ENCODE measurements around the gene ROBO1.

Gene ROBO1

DNA sequence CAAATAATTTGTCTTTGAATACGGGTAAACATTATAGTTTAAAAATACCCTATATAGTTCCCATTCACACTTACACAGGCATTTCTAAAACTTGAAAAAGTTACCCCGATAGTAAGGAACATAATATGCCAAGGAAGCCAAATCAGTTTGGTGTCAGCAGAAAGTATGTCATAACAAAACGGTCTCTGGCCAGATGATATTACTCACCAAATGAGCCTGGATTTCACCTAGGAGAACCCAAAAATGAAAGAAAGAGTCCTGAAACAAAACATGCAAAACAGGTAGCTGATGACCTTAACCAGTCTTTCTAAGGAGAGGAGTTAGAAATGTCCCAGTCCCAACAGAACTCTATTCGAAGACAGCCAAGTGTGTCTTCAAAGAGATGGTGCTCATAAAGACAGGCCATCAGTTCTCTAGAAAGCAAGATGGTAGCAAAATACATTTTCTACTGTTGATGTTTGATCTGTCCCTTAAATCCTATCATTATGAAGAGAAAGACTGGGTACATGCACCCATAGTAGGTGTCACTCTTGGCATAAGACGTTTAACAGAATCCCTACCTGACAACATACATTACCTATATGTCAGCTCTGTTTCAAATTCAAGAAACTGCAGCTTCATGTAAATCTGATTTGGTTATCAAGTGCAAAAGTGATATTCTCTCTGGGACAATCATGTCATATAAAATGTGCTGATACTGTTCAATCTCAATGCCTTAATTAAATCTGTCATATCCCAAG, 942.5 kb downstream of the ROBO1 start:
- DNase-seq, result no peak

DNA sequence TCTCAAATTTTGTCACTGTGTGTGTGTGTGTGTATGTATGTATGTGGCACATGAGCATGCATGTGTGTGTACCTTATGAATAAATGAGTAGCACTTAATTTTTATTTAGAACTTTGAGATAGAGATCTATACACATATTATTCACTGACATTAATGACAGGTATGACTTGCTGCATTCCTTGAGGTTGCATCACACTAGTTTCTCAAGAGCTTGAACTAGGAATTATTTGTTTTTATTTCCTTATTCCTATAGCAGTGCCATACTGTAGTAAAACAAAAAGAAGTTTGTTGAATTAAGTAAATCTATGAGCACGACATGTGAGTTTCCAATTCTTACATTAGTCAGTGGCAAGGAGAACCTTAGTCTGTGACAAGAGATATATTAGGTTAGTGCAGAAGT, 943.9 kb downstream of the ROBO1 start:
- no peak for DNase-seq

DNA sequence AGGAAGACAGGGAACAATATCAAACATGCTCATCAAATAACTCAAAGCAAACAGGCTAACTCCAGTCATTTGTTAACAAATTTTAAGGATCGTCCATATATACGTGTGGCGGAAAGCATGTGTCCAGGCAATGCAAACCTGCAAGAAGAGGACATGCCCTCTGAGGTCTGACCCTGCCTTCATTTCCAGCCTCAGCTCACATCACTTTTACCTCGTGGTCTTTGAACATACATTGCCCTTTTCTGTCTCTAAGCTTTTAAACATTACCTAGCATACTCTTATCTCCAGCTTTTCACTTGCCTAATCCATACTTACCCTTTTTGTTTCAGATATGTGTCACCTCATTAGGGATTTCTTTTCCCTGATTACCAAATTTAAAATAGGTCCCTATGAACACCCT, 944.4 kb downstream of the ROBO1 start:
- DNase-seq, result no peak

DNA sequence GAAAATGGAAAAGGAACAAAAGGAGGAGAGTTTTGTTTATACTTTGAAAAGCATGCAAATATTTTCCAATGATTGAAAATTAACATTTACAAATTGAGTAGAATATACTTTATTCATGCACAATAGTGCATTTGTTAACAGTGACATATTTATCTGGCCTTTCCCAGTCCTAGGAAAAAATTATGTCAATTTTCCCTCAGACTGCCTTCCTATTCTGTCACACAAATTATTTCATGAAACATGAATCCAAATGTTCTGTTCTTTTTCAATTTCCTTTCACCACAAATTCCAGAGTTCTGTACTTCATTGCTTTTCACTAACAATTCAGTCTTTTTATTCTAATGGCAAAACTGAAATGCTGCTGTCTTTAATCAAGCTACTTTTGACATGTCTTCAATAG, 945.1 kb downstream of the ROBO1 start:
- DNase-seq, result no peak

DNA sequence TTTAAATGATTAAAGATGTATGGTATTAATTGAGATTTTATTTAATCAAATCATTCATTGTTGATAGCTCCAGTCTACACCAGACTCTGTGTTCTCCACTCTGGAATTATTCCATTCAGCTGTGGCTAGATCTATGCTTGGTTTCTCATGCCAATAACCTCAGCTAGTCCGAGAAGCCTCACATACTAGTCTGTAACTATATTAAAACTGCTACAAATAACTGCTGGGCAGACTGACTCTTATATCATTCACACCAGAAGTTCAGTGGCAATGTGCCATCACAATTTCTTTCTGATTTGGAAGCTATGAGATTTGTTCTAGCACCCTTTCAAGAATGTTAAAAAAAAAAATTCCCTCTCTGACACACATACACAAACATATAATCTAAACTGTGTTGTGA, 947.3 kb downstream of the ROBO1 start:
- DNase-seq, result no peak

DNA sequence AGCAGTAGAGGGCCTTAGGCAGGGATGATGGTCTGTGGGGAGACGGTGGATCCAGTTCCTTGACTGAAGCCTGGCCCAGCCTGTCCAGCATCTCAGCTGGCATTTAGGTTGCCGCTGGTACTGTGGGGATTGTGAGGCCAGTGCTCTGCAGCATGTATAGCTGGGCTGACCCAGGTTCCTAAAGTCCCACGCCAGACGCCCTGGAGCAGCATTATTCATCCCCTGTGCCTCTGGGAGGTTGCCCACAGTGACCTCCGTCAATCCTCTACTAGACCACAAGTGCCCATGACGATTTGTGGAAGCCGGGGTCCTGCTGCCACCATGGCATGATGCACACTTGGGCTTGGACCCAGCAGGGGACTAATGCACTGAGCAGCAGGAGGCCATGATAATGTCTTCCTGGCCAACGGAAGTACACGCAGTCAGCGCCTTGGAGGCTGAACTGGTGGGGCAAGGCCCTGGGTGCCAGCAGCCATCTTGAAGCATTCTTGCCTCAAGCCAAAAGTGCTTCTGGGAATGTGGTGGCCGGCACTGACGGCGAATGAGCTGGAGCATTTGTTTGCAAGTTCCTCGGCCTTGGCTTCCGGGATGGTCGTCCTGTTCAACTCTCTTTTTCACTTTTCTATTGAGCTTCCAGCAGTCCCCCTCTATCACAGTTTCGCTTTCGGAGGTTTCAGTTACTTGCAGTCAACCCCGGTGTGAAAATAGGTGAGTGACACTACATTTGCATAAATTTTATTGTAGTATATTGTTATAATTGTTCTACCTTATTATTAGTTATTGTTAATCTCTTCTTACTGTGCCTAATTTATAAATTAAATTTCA, 949.4 kb downstream of the ROBO1 start:
- DNase-seq, result no peak

DNA sequence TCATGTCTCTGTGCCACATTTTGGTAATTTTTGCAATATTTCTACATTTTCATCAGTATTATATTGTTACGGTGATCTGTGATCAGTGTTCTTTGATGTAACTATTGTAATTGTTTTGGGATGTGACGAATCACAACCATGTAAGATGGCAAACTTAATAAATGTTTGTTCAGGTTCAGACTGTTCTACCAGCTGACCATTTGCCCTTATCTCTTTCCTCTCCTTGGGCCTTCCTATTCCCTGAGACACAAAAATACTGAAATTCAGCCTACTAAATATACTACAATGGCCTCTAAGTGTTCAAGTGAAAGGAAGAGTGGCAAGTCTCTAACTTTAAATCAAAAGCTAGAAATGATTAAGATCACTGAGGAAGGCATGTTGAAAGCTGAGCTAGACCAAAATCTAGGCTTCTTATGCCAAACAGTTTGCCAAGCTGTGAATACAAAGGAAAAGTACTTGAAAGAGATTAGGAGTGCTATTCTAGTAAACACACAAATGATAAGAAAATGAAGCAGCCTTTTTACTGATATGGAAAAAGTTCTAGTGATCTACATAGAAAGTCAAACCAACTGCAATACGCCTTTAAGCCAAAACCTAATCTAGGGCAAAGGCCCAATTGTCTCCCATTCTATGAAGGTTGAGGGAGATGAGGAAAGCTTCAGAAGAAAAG, 952.8 kb downstream of the ROBO1 start:
- no peak for DNase-seq

DNA sequence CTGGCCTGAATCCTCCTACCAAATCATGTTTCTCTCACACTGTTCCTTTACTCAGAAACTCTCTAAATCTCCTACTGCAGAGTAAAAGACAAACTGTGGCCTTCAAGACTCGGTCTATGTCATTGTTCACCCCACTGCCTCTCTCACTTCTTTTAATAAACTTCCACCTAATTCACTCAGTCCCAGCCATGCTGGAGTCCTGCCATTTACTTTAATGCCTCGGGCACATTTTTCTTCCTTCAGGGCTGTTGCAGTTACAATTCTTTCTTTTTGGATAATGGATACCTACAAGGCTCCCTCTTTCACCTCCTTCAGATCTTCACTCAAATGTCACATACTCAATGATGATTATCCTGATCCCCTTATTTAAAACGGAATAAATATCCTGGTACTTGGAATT, 955.6 kb downstream of the ROBO1 start:
- no peak for DNase-seq

DNA sequence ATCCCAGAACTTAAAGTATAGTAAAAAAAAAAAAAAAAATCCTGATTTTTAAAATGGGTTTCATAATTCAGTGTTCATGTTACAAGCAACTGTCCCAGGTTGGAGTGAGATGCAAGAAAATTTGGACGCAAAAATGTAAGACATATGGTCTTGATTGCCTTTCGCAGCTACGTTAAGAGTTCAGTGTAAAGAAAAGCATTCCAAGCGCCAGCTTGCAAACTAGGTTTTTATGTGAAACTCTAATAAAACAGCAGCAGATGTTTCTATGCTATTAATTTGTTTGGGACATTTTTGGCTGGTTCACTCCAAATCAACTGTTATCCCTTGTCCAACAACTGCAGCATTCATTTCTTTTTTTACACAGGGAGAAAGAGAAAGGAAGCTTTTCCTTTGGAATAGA, 957.8 kb downstream of the ROBO1 start:
- DNase-seq, result no peak

DNA sequence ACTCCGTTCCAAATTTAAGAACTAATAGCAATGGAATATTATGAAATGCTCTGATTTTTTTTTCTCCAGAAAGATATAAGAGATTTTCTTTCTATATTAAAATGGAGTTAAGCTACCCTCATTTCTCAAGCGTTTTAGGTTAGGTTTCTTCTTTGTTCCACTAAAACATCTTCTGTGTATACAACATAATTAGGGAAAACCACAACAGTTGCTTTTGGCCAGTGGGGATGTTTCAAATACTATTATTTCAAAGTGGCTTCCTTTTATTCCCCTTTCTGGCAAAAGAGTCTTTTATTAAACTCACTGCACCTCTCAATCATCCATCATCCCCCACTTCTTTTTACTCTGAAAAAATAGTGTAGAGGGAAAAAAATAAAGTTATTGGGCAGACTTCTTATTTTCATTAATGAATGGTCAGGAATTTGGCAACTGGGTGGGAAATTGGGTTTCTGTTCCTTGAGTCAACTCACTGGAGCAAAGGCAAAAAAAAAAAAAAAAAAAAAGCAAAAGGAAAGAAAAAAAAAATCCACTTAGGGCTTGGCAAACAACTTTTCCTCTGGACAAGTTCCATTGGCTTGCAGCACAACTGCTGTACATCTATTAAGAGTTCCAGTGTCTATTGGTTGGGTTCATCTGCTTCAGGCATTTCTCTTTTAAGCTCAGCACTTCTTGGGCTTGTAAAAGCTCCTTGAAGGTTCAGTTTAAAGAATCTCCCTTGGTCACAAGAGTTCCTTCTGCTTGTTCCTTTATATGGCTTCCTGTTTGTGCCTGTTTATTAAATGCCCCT, 963.4 kb downstream of the ROBO1 start:
- no peak for DNase-seq

DNA sequence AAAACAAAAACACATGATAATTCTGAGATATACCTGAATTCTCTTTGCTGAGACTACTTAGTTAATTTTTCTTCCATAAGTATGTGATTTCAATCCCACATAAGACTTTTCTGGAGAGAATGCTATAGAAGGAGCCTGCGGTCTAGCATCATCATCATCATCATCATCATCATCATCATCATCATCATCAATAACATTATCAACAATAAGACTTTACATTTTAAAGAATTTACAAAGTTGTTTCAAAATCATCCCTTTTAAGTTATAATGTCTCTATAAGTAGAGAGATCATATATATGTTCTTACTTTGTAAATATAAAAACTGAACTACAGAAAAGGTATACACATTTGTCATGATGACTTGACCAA, 965.3 kb downstream of the ROBO1 start:
- DNase-seq, result no peak

DNA sequence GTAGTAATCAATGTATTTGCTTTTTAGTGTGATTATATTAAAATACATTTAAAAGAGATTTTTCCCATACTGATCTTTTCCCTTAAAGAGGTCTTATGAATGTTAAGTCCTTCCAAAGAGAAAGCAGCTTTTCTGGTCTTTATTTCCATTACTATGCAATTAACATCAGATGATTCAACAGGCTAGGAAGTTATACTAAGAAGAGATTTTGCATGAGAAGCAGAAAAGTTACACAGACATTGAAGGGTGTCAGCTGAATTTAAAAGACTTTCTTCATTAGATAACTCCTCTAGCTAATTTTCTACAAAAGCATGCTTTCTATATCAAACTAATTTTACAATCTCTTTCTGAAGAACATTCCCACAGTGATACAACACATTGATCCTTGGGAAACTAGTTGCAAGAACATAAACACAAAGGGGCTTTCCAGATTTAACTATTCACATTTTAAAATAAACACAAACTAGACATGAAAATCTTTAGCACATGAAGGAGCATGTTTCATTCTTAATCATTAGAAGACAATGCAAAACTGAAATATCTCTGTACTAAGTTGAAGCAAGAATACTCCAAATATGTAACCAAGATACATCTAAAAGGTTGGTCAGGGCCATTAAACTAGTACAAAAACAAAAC, 965.8 kb downstream of the ROBO1 start:
- DNase-seq, result no peak

DNA sequence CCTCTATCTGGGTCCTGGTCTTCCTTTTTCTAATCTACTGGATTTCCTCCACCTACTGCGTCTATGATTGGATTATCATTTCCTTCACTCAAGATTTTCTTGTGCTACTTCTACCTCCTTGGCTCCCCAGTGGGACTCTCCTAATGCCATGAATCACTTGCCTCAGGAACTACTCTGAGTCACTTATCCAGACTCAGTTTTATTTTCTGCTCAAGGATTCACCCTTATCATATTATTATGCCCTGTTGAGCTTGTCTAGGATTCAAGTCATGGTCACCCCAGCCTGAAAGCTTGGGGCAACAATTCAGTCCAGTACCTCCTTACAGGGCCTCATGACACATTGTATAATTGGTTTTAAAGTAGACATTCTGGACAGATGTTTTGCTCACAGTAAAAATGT, 968.1 kb downstream of the ROBO1 start:
- DNase-seq, result no peak

DNA sequence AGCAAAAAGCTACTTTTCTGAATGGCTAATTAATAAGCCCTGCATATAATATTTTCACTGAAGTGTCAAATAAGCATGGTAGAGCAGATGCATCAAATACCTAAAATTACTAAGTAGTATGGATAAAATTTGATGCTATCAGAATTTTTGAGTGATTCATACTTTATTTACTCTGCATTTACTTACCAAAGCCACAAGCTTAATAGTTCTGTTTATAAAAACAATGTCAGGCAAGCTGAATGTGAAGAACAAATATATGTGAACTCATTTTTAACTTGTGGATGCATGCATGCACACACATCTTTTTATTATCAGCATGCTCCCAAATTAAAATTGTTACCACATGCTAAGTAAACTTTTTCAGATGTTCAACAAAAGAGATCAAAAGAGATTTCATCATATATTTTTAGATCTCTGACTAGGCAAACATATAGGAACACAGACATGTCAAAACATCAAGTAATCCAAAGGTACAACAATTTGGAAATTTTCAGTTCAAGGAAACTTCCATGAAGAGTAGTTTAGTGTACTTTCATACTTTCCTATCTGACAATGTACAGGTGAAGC, 969.4 kb downstream of the ROBO1 start:
- no peak for DNase-seq

DNA sequence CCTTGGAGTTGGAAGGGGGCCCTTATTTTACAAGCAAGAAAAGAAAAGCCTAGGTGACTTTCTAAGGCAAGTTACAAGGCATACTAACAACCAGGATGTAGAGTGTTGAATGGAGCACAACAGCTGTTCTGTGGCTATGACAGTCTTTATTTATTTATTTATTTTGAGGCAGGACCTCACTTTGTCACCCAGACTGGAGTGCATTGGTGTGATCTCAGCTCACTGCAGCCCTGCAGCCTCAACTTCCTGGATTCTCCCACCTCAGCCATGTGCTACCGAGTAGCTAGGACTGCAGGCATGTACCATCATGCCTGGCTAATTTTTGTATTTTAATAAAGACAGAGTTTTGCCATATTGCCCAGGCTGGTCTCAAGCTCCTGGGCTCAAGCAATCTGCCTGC, 973.4 kb downstream of the ROBO1 start:
- no peak for DNase-seq

DNA sequence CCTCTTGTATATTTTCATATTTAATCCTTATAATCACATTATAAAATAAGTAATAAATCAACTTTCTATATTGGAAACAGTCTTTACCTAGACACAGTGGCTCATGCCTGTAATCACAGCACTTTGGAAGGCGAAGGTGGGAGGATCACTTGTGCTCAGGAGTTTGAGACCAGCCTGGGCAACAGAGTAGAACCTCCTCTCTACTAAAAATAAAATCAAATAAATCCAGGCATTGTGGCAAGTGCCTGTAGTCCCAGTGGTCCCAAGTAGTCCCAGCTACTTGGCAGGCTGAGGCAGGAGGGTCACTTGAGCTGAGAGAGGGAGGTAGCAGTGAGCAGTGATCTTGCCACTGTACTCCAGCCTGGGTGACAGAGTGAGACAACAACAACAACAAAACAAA, 975.1 kb downstream of the ROBO1 start:
- DNase-seq, result no peak

DNA sequence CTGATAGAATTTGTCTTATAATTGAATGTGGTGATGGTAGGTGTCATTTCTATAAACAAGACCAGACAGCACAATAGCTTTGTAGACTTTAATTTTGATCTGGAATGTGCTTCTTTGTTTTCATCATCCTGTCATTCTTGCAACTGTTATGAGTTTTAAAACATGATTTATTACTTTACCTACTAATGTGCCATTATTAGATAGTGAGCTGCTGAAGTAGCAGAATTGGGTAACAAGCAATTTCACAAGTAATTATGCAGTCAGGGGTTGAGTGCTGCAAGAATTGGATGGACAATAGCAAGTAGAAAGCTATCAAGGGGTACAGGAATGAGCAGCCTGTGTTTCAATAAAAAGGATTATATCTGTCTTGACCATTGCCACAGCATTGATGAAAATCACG, 975.6 kb downstream of the ROBO1 start:
- no peak for DNase-seq

DNA sequence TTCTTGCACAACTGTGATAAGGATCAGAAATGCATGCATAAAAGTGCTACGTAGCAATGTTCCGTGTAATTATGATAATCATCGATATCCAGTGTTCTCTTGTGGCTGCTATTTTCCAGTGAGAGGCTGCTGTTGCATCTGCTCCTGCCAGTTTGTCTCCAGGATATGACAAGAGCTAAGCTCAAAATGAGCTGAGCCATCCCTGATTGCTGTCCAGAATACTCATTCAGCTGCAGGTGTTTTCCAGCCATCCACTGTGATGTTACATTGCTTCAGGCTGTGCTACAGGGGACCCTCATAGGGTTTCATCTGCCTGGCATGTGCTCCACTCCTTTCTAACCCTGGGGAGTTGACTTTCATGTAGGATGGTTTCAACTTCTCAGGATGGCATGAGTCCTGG, 976.0 kb downstream of the ROBO1 start:
- no peak for DNase-seq

DNA sequence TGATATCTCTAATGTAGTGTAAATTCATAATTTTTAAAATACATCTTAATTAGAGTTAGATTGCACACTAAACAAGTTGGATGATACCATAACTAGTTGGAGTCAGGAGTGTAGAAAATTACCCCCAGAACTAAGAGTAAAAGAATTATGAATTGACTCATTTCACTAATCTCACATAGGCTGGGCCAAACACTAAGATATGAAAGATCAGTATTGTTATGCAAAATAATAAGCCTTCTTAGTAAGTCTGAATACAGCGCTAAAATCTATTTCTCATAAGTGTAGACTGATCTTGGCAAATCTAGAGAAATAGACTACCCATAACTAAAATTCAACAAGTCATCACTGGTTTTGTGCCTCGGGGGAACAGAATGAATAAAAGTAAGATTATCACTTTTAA, 979.0 kb downstream of the ROBO1 start:
- DNase-seq, result no peak

DNA sequence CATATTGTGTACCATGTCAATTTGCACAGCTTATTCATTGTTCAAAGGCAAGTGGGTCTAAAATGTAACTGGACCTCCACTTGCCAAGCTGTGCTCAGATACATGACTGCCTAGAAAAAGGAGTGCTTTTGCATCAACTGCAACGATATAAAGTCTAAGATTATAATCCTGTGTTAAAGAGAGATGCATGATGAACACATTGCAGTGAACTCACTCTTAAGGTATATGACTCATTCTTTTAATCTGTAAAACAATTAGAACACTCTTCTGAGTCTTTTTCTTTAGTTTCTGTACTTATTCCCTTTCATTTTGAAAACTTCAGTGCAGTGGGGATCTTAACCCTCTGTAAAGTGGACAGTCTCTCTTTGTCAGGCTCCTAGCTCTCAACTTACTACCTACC, 982.8 kb downstream of the ROBO1 start:
- no peak for DNase-seq

DNA sequence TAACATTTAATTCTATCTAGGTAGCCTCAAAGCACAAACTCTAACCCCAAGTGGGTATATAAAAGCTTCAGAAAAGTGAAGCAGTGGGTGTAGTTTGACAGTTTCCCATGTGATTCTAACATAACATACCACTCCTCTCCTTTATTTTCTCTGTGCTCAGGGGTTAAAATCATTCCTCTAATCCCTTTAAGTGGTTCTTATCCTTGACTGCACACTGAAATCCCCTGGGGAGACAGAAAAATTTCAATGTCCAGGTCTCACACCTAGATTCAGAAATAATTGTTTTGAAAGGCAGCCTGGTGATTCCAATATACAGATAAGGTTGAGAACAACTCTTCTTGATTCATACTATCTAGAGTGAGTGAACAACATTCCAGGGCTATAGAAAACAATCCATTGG, 986.4 kb downstream of the ROBO1 start:
- no peak for DNase-seq
